Inflammatory macrophage treated with lipopolysaccharide for 4 hours (primary cell): ENCODE data around the gene SMIM8.
"Not testable (repeated sequence)": the region's sequence is repeated elsewhere in the genome, so short reads cannot be mapped to it uniquely, and the experiment has no call there.

Experiments
- DNase-seq: peaks from one replicate; pipeline ENCODE4 v3.0.0-alpha.2; 2020

Gene SMIM8, protein sequence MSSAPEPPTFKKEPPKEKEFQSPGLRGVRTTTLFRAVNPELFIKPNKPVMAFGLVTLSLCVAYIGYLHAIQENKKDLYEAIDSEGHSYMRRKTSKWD

DNA sequence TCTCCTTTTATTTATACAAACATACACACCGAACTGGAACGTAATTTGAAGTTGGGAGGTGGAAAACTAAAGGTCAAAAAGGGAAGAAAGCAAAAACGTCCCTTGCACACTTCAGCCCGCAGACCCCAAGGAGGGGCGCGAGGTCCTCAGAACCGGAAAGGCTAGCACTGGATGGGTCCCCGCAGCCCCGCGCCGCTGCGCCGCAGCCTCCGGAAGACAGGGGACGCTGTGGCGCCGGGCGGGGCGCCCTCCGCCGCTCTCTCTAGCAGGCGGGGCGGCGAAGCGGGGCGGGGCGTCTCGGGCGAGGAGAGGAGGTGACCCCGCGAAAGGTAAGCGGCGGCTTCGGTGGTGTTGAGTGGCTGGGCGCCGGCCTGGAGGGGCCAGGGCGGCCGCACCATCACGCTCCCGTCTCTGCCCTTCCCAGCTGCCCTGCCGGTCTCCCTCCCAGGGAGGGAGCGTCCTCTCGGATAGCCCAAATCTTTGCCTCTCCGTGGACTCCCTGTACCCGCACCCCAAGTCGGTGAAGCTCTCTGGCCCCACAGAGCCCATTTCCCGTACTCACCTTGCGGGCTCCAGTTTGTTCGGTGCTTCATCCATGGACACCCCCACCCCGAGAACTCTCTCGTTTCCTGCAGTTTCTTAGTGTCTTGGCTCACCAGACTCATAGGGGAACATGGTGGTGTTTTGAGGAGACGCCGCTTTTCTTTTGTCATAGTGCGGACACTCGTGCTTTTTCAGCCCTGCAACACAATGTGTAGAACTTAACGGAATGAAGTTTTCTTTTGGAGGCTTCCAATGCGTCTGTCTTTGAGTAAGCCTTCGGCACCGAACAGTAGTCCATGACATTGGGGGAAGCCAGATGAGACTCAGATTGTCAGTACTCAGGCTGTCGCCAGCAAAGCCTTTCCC lies at the start of gene SMIM8:
Gene SMIM8, plus strand, starts transcription at position 285 of the 909 bp plus-strand sequence. CDS start 14,444 bp downstream, outside the sequence.
- peak; percentile 73 for DNase-seq

DNA sequence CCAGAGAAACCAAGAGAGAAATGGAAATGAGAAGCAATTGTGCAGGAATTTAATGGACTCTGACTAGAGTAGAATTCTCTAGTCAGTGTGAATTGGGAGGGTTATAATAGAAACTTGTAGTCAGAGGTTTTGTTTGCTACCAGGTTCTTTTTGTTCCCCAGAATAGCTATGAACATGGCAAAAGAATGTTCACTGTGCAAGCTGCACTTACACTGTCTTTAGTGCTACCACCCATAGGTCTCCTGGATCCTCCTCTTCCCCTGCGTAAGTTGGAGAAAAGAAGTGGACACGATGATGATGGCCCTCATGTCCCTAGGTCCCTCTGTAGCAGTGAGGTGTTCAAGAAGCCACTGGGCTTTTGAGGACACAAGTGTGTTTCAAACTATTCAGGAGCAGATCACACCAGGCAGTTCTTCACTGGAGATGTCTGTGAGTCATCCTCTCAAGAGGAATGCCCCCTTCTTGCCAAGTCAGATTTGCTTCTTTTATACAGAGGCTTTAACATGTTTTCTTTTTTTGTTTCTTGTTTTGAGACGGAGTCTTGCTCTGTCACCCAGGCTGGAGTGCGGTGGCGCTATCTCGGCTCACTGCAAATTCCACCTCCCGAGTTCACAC lies 47.6 kb upstream of the SMIM8 start:
- no peak for DNase-seq

DNA sequence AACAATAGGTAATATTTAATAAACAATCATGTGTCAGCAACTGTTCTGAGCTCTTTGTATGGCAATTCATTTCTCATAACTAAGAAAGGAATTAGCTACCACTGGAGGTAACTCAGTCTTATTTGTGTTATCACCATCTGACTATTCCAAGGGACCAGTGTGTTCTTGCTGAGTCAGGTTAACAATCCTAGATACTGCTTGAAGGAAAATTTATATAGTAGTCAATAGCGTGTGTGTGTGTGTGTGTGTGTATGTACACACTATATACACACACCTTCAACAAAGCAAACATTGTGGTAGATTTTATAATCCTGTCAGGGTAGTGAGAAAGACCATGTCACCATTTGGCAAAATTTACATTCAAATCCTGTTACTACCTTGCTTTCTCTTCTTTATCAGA lies 45.8 kb upstream of the SMIM8 start:
- no peak for DNase-seq

DNA sequence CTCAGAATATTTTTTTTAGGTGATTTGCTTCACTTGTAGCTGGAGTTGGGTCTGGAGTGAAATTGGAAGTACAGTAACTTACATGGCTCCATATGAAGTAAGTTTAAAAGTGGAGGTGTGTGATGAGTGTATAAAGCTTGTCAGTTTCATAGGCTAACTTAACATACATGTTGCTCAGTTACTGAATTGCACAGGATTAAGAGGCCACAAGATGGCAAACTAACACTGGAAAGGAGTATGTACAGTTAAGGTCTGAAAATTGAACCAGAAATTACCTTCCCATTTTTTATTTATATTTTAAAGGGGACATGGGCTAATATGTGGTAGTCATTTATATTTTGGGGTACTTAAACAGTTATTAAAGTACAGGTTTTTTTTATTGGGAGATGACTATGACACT lies 45.3 kb upstream of the SMIM8 start:
- no peak for DNase-seq

DNA sequence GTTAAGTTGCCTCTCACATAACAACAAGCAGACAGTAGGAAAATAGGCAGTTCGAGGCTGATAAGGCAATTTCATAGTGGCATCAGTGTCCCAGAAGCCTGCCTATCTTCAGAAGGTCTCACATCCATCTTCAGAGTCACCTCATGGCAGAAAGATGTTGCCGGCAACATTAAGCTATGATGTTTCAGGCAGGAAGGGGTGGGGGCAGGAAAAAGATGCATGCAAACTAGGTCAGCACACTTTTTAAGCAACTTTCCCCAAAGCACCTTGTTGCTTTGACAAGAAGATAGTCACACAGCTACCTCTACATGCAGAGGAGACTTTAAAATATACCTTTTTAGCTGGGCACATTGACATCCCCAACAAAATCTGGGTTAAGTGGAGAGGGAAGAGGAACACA lies 43.2 kb upstream of the SMIM8 start:
- DNase-seq: no peak

DNA sequence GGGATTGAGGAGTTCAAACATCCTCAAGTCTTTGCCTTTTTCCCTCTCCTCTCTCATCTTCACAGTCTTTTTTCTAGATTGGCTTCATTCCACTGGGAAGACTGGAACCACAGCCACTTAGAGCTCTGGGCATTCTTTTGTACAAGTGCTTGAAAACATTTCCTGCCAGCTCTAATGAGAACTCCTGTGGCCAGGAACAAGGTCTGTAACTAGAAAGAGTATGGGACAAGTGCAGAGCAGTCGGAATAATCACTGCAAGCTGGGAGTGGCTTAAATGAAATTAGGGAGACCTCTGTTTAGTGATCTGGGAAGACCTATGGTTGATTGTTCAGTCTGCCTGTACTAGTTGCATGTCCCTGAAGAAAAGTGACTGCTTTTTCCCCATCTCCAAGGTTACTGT lies 41.0 kb upstream of the SMIM8 start:
- DNase-seq: no peak

DNA sequence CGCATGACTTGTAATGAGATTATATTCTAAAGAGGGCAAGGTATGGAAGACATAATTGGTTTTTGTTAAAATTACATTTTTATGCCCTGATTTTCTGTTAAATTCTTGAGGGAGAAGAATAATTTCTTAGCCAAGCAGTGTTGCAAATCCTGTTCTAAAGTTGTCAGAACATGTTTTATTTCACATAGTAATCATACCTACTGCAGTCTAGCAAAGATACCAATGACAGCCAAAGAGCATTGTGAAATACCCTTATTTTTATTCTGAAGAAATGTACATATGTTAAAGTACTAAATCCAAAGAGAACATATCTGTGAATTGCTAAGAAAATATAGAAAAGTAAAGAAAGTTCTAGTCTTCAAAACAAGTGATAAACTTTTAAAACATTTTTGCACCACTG lies 39.6 kb upstream of the SMIM8 start:
- DNase-seq: no peak

DNA sequence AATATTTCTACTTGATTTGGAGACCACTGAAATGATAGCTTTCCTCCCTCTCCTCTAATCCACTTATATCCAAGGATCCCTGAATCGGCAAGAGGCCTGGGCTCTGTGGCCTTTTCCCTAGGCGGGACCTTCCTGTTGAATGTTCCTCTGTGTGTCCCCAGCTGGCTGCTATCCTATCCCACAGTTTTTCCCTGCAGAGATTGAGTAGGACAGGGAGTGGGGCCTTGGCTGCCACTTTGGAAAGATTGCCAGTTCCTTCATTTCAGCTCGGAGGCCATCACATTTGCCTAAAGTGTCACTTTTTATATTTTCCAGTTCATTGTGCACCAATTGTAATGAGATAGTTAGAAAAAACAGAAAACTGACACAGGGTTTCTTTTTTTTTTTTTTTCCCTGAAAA lies 38.9 kb upstream of the SMIM8 start:
- no peak for DNase-seq

DNA sequence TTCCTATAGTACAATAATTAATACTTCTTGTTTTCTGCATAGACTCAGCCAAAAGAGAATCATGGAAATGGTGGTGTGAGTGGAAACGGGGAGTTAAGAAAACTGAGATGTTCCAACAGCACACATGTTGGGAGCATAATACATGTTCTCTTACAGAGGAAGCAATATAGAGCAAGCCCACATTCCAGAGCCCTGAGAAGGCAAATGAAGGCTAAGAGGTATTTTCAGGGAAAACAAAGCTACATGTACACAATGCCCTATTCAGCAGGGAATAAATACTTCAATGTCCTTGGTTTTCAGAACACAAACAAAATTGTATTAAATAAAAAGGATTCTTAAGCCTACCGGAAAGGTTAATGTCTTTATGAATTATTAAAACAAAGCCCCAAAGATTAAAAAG lies 35.1 kb upstream of the SMIM8 start:
- DNase-seq: no peak

DNA sequence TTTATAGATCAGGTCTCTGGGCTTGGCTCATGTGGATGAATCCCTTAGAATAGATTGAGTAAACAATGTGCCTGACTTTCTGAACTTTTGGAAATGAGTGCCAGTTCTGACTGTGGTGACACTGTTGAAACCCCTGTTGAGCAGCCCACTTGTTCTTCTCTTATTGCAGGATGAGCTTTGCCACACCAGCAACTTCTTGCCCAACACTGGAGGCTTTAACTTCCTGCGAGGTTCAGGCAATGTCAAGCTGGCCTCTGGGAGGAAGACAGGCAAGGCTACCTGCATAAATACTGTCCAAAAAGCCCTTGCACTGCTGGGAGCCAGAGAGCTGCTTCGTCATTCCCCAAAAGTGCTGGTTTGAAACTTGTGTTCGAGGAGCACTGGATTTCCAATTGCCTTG lies 32.8 kb upstream of the SMIM8 start:
- no peak for DNase-seq

DNA sequence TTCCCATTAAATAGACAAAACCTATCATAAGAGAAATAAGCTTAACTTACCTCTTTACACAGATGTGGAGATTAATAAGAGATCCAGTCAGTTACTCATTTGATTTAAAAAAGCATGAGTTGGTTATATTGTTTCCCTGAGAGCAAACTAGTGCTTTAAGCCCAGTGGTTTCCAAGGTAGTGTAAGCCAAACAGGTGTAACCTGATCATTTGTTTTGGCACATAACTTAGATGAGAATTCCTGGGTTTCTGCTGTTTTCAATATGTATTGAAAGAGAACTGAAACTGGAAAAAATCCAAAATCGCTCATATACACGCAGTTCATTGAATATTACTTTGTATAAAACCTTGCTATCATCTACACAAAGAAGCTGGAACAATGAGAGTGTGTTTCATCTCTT lies 30.5 kb upstream of the SMIM8 start:
- no peak for DNase-seq

DNA sequence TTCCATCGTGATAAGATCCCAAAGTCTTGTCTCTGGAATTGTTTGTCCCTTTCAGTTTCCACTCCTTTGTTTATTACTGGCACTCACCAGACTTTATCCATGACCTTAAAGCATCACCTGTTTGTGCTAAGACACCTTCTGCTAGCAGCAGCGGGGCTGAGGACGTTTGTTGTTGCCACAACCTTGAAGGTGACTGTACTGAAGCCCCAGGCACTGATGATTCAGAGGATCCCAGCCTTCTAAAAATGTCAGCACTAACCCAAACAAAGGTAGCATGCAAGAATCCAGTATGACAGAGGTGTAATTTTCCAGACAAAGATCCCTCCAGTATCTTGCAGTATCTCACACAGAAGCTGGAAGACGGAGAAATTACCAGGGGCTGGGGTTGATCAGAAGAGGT lies 28.9 kb upstream of the SMIM8 start:
- DNase-seq: no peak

DNA sequence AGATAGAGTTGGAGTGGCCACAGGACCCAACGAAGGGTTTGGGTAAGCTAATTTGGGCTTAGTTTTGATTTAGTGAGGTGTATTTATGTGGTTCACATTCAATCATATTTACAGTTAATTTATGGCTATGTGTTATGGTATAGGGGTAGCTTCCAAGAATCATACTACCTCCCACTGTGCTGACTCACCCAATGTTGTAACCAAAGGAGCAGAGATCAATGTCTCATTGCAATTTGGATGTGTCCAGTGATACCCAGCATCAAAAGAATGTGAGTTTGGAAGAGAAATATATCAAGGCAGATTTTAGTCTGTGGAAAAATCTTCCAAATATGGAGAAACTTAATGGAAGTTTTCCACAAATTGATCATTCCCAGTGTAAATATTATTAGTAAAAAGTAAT lies 25.3 kb upstream of the SMIM8 start:
- DNase-seq: no peak

DNA sequence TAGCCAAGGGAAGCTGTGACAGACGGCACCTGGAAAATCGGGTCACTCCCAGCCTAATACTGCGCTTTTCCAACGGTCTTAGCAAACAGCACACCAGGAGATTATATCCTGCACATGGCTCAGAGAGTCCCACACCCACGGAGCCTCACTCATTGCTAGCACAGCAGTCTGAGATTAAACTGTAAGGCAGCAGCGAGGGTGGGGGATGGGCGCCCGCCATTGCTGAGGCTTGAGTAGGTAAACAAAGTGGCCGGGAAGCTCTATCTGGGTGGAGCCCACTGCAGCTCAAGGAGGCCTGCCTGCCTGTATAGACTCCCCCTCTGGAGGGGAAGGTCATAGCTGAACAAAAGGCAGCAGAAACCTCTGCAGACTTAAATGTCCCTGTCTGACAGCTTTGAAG lies 21.1 kb upstream of the SMIM8 start:
- not testable (repeated sequence) for DNase-seq

DNA sequence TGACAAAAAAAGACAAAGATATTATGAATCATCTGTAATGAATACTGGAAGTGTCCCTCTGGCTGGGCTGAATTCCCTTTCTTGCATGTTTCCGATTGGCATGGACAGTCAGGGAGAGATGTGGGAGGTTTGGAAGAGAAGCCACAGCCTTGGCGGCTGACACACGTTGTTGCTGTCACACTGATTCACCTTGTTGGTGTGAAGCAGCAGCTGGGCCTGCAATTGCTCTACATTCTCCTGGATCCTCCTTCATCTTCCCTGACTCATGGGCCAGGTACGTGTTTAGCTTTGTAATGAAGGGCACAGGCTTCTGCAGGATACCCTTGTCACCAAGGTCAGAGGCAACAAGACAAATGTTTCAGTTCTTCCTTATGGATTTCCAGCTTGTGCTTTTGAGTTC lies 13.4 kb upstream of the SMIM8 start:
- no peak for DNase-seq

DNA sequence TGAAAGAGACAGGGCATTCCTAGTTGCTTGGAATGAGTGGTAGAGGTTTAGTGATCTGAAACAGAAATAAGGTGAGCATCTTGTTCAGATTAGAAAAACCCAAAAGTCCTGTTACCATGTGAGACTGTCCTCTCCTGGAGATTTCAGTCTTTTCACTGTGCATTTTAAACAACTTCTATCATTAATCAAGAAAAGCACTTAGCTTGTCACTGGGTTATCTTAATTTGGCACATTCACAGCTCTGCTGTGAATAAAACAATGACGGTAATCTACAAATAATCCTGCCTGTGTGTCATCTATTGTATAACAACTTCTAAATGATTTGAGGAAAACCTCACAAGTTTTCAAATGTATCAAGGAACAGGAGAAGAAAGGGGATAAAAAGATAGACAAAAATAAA lies 9.5 kb upstream of the SMIM8 start:
- DNase-seq: no peak

DNA sequence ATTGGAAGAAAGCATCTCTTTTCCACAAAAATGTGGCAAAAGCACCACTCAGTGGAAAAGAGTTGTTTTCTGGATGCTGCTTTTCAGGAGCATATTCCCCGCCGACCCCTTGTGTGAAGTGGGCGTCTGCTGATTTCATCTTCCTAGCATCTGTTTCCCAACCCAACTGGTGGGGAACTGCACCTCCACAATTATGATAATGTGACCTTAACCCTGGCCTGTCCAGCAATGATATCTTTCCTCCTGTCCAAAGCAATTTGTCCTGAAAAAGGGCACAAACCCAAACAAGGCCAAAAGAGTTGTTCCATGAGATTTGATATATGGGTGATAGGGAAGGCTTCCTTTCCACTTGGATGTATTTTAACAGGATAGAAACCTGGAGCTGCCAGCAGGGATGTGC lies 7.3 kb upstream of the SMIM8 start:
- no peak for DNase-seq

DNA sequence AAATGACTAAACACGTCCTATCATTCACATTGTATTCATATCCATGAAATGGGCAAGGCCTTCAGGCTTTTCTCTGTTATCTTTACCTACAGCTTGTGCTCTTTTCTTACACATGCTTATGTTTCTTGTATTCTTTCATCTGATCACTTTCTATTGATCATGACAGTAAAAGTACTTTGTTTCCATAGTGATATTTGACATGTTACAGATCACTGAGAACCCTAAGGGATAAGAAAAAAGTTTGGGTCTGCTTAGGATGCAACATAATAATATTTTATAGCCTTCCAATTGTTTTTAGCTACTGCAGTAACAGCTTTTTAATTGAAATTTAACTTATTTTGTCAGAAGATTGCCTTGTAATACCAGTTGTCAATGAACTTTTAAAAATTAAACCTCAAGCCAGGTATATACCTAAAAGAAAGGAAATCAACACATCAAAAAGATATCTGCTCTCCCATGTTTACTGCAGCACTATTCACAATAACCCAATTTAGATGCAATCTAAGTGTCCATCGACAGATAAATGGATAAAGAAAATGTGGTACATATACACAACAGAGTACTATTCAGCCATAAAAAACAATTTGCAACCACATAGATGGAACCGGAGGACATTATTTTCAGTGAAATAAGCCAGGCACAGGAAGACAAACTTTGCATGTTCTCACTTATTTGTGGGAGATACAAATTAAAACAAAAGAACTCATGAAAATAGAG lies 3.0 kb upstream of the SMIM8 start:
- DNase-seq: no peak

DNA sequence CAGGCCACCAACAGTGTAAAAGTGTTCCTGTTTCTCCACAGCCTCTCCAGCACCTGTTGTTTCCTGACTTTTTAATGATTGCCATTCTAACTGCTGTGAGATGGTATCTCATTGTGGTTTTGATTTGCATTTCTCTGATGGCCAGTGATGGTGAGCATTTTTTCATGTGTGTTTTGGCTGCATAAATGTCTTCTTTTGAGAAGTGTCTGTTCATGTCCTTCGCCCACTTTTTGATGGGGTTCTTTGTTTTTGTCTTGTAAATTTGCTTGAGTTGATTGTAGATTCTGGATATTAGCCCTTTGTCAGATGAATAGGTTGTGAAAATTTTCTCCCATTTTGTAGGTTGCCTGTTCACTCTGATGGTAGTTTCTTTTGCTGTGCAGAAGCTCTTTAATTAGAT lies 1.5 kb downstream of the SMIM8 start:
- not testable (repeated sequence) for DNase-seq

DNA sequence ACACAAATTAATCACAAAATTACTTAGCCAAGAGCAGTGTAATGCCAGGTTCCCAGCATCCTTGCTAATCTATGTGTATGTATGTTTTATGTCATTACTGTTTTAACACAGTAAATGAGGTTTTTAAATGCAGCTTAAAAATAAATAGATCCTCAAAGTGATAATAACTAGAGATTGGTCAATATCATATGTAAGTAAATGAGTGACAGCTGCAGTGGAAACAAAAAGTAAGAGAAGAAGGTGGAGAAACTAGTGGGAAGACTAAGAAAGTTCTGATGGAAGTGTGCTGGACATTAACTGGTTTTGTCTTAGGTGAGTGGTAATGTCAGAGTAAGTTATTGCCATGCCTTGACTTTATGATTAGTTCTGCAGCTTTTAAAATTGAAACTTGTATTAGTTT lies 8.6 kb downstream of the SMIM8 start:
- DNase-seq: no peak

DNA sequence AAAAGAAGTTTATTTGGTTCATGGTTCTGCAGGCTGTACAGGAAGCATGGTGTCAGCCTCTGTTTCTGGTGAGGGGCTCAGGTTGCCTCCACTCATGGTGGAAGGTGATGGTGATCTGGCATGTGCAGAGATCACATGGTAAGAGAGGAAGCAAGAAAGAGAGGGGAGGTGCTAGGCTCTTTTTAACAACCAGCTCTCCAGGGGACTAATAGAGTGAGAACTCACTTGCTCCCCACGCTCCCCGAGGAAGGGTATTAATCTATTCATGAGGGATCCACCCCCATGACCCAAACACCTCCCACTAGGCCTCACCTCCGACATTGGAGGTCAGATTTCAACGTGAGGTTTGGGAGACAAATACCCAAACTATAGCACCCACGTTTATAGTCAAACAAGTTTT lies 10.6 kb downstream of the SMIM8 start:
- no peak for DNase-seq

DNA sequence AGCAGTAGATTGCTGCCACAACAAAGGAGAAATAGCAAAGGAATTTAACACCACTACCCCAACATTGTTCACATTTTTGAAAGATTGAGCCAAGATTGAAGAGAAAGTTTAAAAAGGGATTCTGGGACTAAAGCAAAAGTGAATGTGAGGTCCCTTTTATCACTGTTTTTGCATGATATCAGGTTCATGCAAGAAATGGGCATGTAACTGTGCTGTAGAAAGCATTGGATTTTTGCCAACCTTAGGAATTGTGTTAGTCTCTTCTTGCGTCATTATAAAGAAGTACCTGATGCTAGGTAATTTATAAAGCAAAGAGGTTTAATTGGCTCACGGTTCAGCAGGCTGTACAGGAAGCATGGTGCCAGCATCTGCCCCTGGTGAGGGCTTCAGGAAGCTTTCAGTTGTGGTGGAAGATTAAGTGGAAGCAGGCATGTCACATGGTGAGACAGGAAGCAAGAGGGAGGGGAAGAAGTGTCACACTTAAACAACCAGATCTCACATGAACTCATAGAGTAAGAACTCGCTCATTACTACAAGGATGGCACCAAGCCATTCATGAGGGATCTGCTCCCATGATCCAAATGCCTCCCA lies 11.3 kb downstream of the SMIM8 start:
- DNase-seq: no peak

DNA sequence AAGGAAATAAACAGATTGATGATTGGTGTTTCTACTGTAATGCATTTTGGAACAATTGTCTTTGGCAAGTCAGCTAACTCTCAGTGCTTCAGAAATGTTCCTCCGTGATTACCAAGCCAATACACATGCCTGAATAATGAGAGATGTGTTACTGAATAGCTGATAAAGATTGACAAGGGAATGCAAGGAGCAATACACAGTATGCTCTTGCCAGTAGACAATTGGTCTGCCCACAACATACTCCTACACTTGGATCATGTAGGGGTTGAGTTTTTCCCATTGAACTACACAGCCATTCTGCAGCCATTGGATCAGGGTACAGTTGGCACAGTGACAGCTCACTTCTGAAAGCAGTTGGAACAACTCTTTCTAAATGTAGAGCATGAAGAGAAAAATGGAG lies 12.3 kb downstream of the SMIM8 start:
- DNase-seq: no peak
